RWPE1 (cell line): ENCODE data around the gene PGAP2.
A peak's percentile ranks its signal among the peaks of the same experiment; 100 is the strongest.

ENCODE experiments used
- CTCF ChIA-PET: fragments of 350-600 bp; sonication (Branson Sonifier 250); formaldehyde crosslinking; extraction: SDS; loops from one replicate; lab custom pipeline; 2021; lab: Yijun Ruan, JAX
- POLR2A ChIA-PET: fragments of 400-600 bp; formaldehyde crosslinking; extraction: SDS; loops from one replicate; lab custom pipeline; 2020; ENCODE audit warnings: antibody characterized with exemption; ENCODE audit not compliant: low non-redundant PET; lab: Yijun Ruan, JAX
- DNase-seq: peaks from one replicate; pipeline ENCODE4 v3.0.0; 2012; ENCODE audit warnings: low spot score
- H3K27ac ChIP-seq: fragments of 450-650 bp; 2 replicates; pipeline ENCODE4 v1.5.1; 2017
- CTCF ChIP-seq: fragments of 450-650 bp; conservative IDR thresholded peaks from 2 replicates; pipeline ENCODE4 v1.5.1; 2017; ENCODE audit warnings: low read depth, mild to moderate bottlenecking

The PGAP2 gene

GRCh38 chr11:3853545-3853842 is 45.1 kb downstream of the PGAP2 start:
- POLR2A ChIA-PET = no interaction called here
- no peak overlapping the region for H3K27ac ChIP-seq
- CTCF ChIA-PET = interaction anchor here (3.2 kb wide), 1 partner anchor 220 kb away, joined by 93 read pairs; no protein-coding TSS in a partner anchor
- DNase-seq = no peak
- TF ChIP-seq CTCF = no peak

- POLR2A ChIA-PET = interaction anchor here (0.5 to 1.9 kb wide), 2 partner anchors 213 to 218 kb away, joined by 3 to 8 read pairs; no protein-coding TSS in a partner anchor
- no peak for TF ChIP-seq CTCF
- peak overlapping the region; percentile 89 for H3K27ac ChIP-seq
- DNase-seq = no peak
- CTCF ChIA-PET = interaction anchor here (0.6 to 3.2 kb wide), 34 partner anchors 10 to 258 kb away, joined by 3 to 93 read pairs (median 5); partner anchors contain the start of gene RHOG
Observed at GRCh38 chr11:3853899-3854659, 45.7 kb downstream of the PGAP2 start.

- DNase-seq = no peak
- H3K27ac ChIP-seq = peak overlapping the region; percentile 89
- TF ChIP-seq CTCF = no peak
- POLR2A ChIA-PET = interaction anchor here (0.6 to 1.9 kb wide), 3 partner anchors 136 to 217 kb away, joined by 4 to 9 read pairs (median 8); no protein-coding TSS in a partner anchor
- CTCF ChIA-PET = interaction anchor here (0.6 to 3.2 kb wide), 36 partner anchors 11 to 257 kb away, joined by 3 to 93 read pairs (median 5); partner anchors contain the start of gene RHOG
Observed at GRCh38 chr11:3854660-3854976, 46.3 kb downstream of the PGAP2 start.

- ChIA-PET CTCF (interaction anchor here (0.6 to 3.2 kb wide), 42 partner anchors 10 to 257 kb away, joined by 3 to 93 read pairs (median 4); partner anchors contain the start of gene RHOG), POLR2A (interaction anchor here (0.6 to 1.9 kb wide), 3 partner anchors 136 to 217 kb away, joined by 4 to 9 read pairs (median 8); no protein-coding TSS in a partner anchor)
- peak within 1 kb of the TSS; percentile 89 for H3K27ac ChIP-seq
- TF ChIP-seq CTCF = peak; percentile 95
- peak; percentile 94 for DNase-seq
Observed at GRCh38 chr11:3854977-3855807, 46.8 kb downstream of the PGAP2 start, which contains the start of gene STIM1. TSS of gene STIM1 (plus strand) at chr11:3855664. CDS start at chr11:3856271, 607 bp downstream.

- peak overlapping the region; percentile 89 for H3K27ac ChIP-seq
- ChIA-PET POLR2A (interaction anchor here (1.9 kb wide), 1 partner anchor 216 kb away, joined by 8 read pairs; no protein-coding TSS in a partner anchor), CTCF (interaction anchor here (0.6 to 3.2 kb wide), 15 partner anchors 12 to 259 kb away, joined by 3 to 93 read pairs (median 5); no protein-coding TSS in a partner anchor)
- no peak for TF ChIP-seq CTCF
- DNase-seq = no peak
Observed at GRCh38 chr11:3855808-3856491, 47.6 kb downstream of the PGAP2 start.
